Duodenal mucosa (tissue), 2 donors: Measurements from ENCODE around the gene IQGAP2.

Experiments used
- H3K27ac ChIP-seq: one replicate; pipeline ENCODE4 v1.7.0; 2013; ENCODE audit warnings: low read depth, low read length
- H3K27me3 ChIP-seq, 2 donors: one replicate each; pipeline ENCODE4 v1.7.0; 2013; ENCODE audit warnings: low read length in 2 of 2, control low read depth in 1 of 2; ENCODE audit not compliant: insufficient read depth in 2 of 2, control insufficient read depth in 1 of 2
- H3K36me3 ChIP-seq, 2 donors: one replicate each; pipeline ENCODE4 v1.7.0; 2013; ENCODE audit warnings: low read length in 2 of 2, control low read depth in 1 of 2; ENCODE audit not compliant: insufficient read depth in 2 of 2, control insufficient read depth in 1 of 2
- H3K4me1 ChIP-seq, 2 donors: one replicate each; pipeline ENCODE4 v1.7.0; 2013; ENCODE audit warnings: low read length in 2 of 2, control low read depth in 1 of 2; ENCODE audit not compliant: insufficient read depth in 2 of 2, control insufficient read depth in 1 of 2
- H3K4me3 ChIP-seq, 2 donors: one replicate each; pipeline ENCODE4 v1.7.0; 2013; ENCODE audit warnings: low read length in 2 of 2, low read depth in 1 of 2
- H3K9ac ChIP-seq, 2 donors: one replicate each; pipeline ENCODE4 v1.7.0; 2013; ENCODE audit warnings: low read length in 2 of 2, low read depth in 1 of 2
- H3K9me3 ChIP-seq, 2 donors: one replicate each; pipeline ENCODE4 v1.7.0; 2013; ENCODE audit warnings: low read length in 2 of 2, control low read depth in 1 of 2; ENCODE audit not compliant: control insufficient read depth in 1 of 2

IQGAP2 gene

DNA sequence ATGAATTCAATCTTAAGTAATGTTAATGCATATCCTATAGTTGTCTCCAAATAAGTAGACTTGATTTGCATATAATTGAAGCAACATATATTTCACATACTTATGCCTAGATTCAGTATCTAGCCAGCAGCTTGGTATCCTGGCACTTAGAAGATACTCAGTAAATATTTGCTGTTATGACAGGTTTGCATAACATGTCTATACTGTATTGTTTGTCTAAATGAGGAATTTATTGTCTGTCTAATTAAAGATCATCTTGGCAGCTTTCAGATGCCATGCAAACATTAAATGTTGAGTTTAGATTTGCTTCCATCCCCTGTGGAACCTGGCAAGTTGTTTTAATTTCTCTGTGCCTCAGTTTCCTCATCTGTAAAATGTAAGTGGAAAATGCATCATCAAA lies 9.4 kb downstream of the IQGAP2 start:
- Histone ChIP-seq H3K4me1 (peaks cover 6 to 15% of the 10 kb centered on the region in 2 donors), H3K27me3 (no peaks in the 10 kb centered on the region), H3K9ac (no peak overlapping the region), H3K9me3 (no peaks in the 10 kb centered on the region), H3K27ac (no peak overlapping the region), H3K4me3 (no peak overlapping the region), H3K36me3 (no peaks in the 10 kb centered on the region)

DNA sequence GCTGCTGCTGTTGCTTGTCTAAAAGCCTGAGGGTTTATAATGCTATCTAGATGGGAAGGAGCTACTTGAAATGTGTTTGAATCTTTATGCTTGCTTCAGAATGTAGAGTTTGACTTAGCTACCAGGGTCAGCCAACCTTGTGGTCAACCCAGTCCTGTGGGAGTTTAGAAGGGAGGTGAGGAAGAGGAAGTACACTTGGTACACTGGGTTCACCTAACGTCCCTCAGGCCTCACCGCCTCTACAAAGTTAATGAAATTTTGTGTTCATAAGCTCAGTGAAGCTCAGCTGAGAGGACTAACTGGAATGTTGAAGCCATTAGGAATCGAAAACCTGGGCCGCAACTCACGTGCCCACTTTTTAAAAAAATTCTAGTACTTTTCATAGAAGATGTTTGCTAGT lies 10.7 kb downstream of the IQGAP2 start:
- Histone ChIP-seq H3K27me3 (no peaks in the 10 kb centered on the region), H3K9ac (no peak overlapping the region), H3K4me3 (no peak overlapping the region), H3K27ac (no peak overlapping the region), H3K36me3 (no peaks in the 10 kb centered on the region), H3K9me3 (no peaks in the 10 kb centered on the region), H3K4me1 (peaks cover 6 to 15% of the 10 kb centered on the region in 2 donors)

DNA sequence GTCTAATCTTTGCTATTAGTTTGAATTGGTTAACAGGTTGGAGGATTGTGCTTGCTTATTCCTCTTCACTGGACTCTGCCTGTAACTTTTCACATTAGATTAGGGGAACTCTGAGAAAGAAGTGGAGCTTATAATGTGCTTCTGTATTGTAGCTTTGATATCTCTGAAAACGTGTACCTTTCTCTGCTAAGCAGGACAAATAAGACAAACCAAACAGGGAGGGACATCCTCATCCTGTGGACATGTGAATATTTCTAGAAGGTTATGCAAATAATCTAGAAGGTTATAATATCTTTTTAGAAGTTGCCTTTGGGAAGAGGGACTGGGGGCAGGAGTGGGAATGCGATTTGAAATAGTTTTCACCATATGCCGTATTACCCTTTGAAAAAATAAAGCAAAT lies 11.7 kb downstream of the IQGAP2 start:
- no peak overlapping the region for H3K27ac ChIP-seq
- no peak overlapping the region for H3K4me3 ChIP-seq
- H3K9ac ChIP-seq: no peak overlapping the region
- peaks cover 6 to 12% of the 10 kb centered on the region in 2 donors for H3K4me1 ChIP-seq
- H3K36me3 ChIP-seq: no peaks in the 10 kb centered on the region
- no peaks in the 10 kb centered on the region for H3K27me3 ChIP-seq
- H3K9me3 ChIP-seq: no peaks in the 10 kb centered on the region

DNA sequence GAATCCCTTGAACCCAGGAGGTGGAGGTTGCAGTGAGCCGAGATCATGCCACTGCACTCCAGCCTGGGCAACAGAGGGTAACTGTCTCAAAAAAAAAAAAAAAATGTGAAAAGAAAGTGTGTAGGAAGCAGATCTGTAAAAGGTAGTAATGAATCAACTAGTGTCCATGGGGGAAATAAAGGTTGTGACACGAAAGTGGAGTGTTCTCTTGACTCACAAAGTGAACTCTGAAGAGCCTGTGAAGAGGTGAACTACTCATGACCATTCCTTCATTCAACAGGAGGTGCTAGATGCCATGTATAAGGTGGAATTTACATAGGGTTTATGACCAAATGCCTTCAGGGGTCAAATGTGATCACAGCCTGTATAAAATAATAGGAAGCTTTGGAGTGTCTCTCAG lies 12.8 kb downstream of the IQGAP2 start:
- H3K27me3 ChIP-seq: no peaks in the 10 kb centered on the region
- H3K4me3 ChIP-seq: no peak overlapping the region
- no peak overlapping the region for H3K9ac ChIP-seq
- H3K36me3 ChIP-seq: no peaks in the 10 kb centered on the region
- peaks cover 8 to 12% of the 10 kb centered on the region in 2 donors for H3K4me1 ChIP-seq
- H3K9me3 ChIP-seq: no peaks in the 10 kb centered on the region
- no peak overlapping the region for H3K27ac ChIP-seq

DNA sequence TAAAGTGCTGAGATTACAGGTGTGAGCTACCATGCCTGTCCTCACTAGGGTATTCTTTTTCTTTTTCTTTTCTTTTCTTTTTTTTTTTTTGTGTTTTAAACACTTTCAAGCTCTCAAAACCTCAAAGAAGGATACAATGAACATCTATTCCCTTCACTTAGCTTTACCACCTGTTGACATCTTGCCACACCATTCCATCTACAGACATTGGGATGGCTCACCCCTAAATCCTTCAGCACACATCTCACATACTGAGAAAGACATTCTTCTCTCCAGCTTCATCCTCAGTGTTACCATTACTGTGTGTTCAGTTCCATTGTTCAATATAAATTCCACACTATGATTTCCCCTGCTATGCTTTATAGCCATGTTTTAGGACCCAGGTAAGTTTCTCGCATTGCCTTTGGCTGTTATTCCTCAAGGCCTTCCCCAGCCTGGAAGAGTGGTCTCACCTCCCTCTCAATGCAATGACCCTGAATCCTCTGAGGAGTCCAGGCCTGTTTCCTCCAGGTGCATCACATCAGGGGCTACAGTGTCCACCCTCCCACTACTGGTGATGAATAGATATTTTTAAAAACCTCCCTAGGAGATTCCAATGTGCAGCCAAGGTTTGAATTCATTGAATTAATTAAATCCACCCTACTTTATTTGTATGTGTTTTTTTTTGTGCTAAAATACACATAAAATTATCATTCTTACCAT lies 16.7 kb downstream of the IQGAP2 start:
- Histone ChIP-seq H3K9ac (no peak overlapping the region), H3K4me3 (no peak overlapping the region), H3K4me1 (peaks cover 18 to 20% of the 10 kb centered on the region in 2 donors), H3K27me3 (no peaks in the 10 kb centered on the region), H3K27ac (no peak overlapping the region), H3K9me3 (no peaks in the 10 kb centered on the region), H3K36me3 (no peaks in the 10 kb centered on the region)

DNA sequence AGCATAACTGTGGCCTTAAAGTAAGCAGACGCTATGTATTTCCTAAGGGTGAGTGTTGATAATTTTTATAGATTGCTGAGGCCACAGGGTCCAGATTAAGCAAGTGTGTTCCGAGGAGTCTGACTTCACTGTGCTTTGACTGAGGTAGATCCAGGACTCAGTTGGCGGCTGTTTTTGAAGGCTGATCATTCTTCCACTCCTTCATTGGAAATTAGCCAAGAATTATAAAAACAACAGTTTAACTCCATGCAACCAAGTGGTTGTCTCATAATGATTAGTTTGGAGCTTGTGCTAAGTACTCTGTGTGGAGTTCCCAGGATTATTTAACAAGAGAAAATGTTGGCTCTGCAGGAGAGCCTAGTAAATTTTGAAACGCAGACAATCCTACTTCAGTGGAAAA lies 19.1 kb downstream of the IQGAP2 start:
- peaks cover 0 to 2% of the 10 kb centered on the region in 2 donors for H3K36me3 ChIP-seq
- no peak overlapping the region for H3K27ac ChIP-seq
- H3K9ac ChIP-seq: no peak overlapping the region
- no peaks in the 10 kb centered on the region for H3K9me3 ChIP-seq
- no peaks in the 10 kb centered on the region for H3K27me3 ChIP-seq
- peaks cover 29 to 35% of the 10 kb centered on the region in 2 donors for H3K4me1 ChIP-seq
- H3K4me3 ChIP-seq: no peak overlapping the region

DNA sequence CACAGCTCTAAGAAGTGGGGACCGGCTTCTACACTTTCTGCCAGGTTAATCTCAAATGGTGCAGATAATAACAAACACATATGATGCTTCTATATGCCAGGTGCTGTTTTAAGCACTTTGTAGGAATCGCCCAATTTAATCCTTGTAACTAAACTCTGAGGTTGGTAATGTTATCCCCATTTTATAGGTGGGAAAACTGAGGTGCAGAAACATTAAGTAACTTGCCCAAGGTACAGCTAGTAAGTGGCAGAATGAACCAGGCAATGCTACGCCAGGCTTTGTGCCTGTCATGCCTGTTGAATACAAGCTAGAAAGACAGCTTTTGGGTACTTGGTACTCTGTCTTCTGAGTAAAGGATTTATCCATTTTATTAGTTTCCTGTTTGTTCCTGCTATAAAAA lies 19.7 kb downstream of the IQGAP2 start:
- peaks cover 29 to 35% of the 10 kb centered on the region in 2 donors for H3K4me1 ChIP-seq
- peaks cover 0 to 2% of the 10 kb centered on the region in 2 donors for H3K36me3 ChIP-seq
- no peaks in the 10 kb centered on the region for H3K27me3 ChIP-seq
- H3K9ac ChIP-seq: no peak overlapping the region
- no peak overlapping the region for H3K4me3 ChIP-seq
- H3K27ac ChIP-seq: no peak overlapping the region
- H3K9me3 ChIP-seq: no peaks in the 10 kb centered on the region

DNA sequence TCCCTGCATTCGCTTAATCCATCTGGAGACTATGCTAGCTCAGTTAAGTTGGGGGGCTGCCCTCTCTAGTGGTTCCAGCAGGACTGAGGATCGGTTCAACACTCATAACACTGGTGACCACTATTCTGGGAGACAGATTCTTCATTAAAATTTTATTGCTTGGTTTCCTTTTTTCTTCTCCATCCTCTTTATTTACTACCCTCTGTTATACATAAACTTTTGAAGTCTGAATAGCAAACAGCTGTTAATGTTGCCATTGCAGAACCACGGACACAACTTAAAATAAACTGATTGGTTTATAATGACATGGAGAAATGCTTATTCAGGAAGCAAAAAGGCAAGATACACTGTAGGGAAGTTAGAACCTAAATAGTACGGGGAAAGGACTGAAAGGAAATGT lies 22.1 kb downstream of the IQGAP2 start:
- Histone ChIP-seq H3K4me1 (peaks cover 29 to 35% of the 10 kb centered on the region in 2 donors), H3K4me3 (no peak overlapping the region), H3K27me3 (no peaks in the 10 kb centered on the region), H3K27ac (no peak overlapping the region), H3K9ac (no peak overlapping the region), H3K36me3 (peaks cover 0 to 2% of the 10 kb centered on the region in 2 donors), H3K9me3 (no peaks in the 10 kb centered on the region)

DNA sequence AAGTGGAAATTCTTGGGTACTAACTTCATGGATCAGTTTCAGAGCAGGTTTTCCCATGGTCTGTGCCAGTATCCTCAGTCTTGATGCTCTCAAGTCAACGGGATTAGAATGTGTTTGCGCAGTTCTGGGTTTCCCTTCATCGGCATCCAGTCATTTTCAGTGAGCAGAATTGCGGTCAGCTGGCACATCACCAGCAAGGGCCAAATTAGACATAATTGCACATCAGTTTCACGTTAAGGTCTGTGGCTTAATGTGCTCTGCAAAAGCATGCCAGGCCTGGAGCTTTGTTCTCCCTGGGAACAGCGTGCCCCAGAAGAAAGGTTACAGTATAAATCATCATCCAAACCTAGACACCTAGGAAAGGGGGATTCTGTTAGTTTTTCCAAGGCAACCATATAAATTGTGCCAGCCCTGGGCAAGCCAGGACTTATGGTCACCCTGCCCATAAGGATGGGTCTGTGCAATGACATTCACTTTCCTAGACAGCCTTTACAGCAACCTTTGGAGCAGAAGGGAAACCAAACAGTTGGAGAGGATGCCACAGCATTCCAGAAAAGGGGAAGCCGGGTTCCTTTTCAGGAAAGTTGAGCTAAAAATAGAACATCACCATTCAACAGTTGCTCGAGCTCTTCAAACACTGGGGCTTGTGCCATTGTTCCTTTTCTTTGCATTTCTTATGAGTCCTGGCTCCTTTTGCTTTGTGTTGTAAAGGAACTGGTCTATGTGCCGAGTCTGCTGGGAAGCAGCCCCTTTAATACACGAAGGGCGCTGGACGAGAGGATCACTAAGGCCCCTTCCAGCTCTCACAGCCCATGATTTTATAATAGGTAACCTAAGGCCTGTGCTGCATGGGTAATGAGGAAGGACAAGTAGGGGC lies 23.1 kb downstream of the IQGAP2 start:
- peaks cover 25 to 29% of the 10 kb centered on the region in 2 donors for H3K4me1 ChIP-seq
- H3K9me3 ChIP-seq: no peaks in the 10 kb centered on the region
- H3K4me3 ChIP-seq: no peak overlapping the region
- no peak overlapping the region for H3K27ac ChIP-seq
- H3K27me3 ChIP-seq: no peaks in the 10 kb centered on the region
- H3K36me3 ChIP-seq: peaks cover 0 to 2% of the 10 kb centered on the region in 2 donors
- no peak overlapping the region for H3K9ac ChIP-seq
